CD4-positive, alpha-beta T cell treated with Interleukin-21 for 1 hour (primary cell): ENCODE measurements around the gene QPRT.
"Not testable (repeated sequence)": the region's sequence is repeated elsewhere in the genome, so short reads cannot be mapped to it uniquely, and the experiment has no call there.

Experiments used
- DNase-seq: peaks from one replicate; pipeline ENCODE4 v3.0.0-alpha.2; 2020

QPRT gene

GRCh38 chr16:29694384-29695195, 15.6 kb downstream of the QPRT start:
- DNase-seq: no peak

- DNase-seq: not testable (repeated sequence)
Measured at GRCh38 chr16:29695675-29696074, 16.7 kb downstream of the QPRT start.

GRCh38 chr16:29696881-29697331, 17.9 kb downstream of the QPRT start:
- no peak for DNase-seq

GRCh38 chr16:29697391-29697790, 18.4 kb downstream of the QPRT start:
- no peak for DNase-seq

GRCh38 chr16:29698042-29698441, 19.1 kb downstream of the QPRT start:
- DNase-seq: no peak

- no peak for DNase-seq
Measured at GRCh38 chr16:29698484-29699323, 19.7 kb downstream of the QPRT start.

- DNase-seq: no peak
Measured at GRCh38 chr16:29699324-29700219, 20.6 kb downstream of the QPRT start.

- peak; percentile 81 for DNase-seq
Measured at GRCh38 chr16:29700253-29700987, 21.4 kb downstream of the QPRT start.

- DNase-seq: no peak
Measured at GRCh38 chr16:29701214-29701555, 22.2 kb downstream of the QPRT start.

GRCh38 chr16:29702269-29702668, 23.3 kb downstream of the QPRT start:
- peak; percentile 72 for DNase-seq

GRCh38 chr16:29705030-29705429, 26.1 kb downstream of the QPRT start:
- no peak for DNase-seq

- DNase-seq: not testable (repeated sequence)
Measured at GRCh38 chr16:29707160-29707559, 28.2 kb downstream of the QPRT start.

GRCh38 chr16:29708917-29709600, 30.1 kb downstream of the QPRT start:
- DNase-seq: no peak

- DNase-seq: not testable (repeated sequence)
Measured at GRCh38 chr16:29709657-29710056, 30.7 kb downstream of the QPRT start.

- DNase-seq: peak; percentile 78
Measured at GRCh38 chr16:29710227-29711219, 31.5 kb downstream of the QPRT start.

- no peak for DNase-seq
Measured at GRCh38 chr16:29712809-29713208, 33.8 kb downstream of the QPRT start.

- no peak for DNase-seq
Measured at GRCh38 chr16:29714396-29714795, 35.4 kb downstream of the QPRT start.

GRCh38 chr16:29714972-29715371, 36.0 kb downstream of the QPRT start:
- DNase-seq: no peak

GRCh38 chr16:29717113-29717512, 38.1 kb downstream of the QPRT start:
- no peak for DNase-seq

GRCh38 chr16:29719063-29719462, 40.1 kb downstream of the QPRT start:
- DNase-seq: no peak
